Measurements from ENCODE around the gene CADPS. TPM values are rescaled to one million over a fixed set of nuclear protein-coding genes. Genes with fewer than 3 reads are reported as not detected.

The CADPS gene
- polyA plus RNA-seq, 1 donor (not counting 4 experiments of a cell fraction or from before 2014, with no cell fraction given), result not detected

- no peak overlapping the region for H2AFZ ChIP-seq (ENCODE audit: control insufficient read depth, low read length)
- no peaks in the 10 kb centered on the region for H3K9me1 ChIP-seq (ENCODE audit: control insufficient read depth, extremely low read depth, insufficient read depth, low read length)
- H3K27ac ChIP-seq (ENCODE audit: control insufficient read depth, insufficient read depth, low read length), result no peak overlapping the region
- H3K79me2 ChIP-seq (ENCODE audit: control insufficient read depth, insufficient read depth, low read length), result no peaks in the 10 kb centered on the region
- H4K20me1 ChIP-seq (ENCODE audit: control insufficient read depth, extremely low read depth, insufficient read depth, low read length), result no peaks in the 10 kb centered on the region
- H3K4me2 ChIP-seq (ENCODE audit: control insufficient read depth, extremely low read depth, insufficient read depth, low read depth, low read length), result no peak overlapping the region
- no peaks in the 10 kb centered on the region for H3K9me3 ChIP-seq (ENCODE audit: control insufficient read depth, low read depth, low read length)
- no peaks in the 10 kb centered on the region for H3K4me1 ChIP-seq (ENCODE audit: control insufficient read depth, extremely low read depth, insufficient read depth, low read length)
- no peaks in the 10 kb centered on the region for H3K36me3 ChIP-seq (ENCODE audit: control insufficient read depth in 2 of 2, extremely low read depth in 1 of 2, insufficient read depth in 2 of 2, low read length in 2 of 2)
- H3K9ac ChIP-seq (ENCODE audit: control insufficient read depth, extremely low read depth, insufficient read depth, low read length), result no peak overlapping the region
- H3K4me3 ChIP-seq (ENCODE audit: control insufficient read depth in 2 of 3, extremely low read depth in 1 of 3, insufficient read depth in 2 of 3, low read depth in 1 of 3, low read length in 3 of 3), result no peak overlapping the region
- no peaks in the 10 kb centered on the region for H3K27me3 ChIP-seq (ENCODE audit: control insufficient read depth, extremely low read depth, insufficient read depth, low read length)
- FAIRE-seq (no peak), DNase-seq (ENCODE audit: low read depth, low spot score) (no peak)
- dilution Hi-C loops (cut with MboI; ENCODE audit: extremely low pct_ligation_motif_present, low sequenced_read_pairs), result no loop called here
- TF ChIP-seq CTCF (optimal IDR thresholded peaks at IDR 0.05 in 1 of 3, IDR thresholded peaks at IDR 0.05 in 1 of 3, conservative IDR thresholded peaks at IDR 0.05 in 1 of 3; ENCODE audit: extremely low read depth in 1 of 3, insufficient read depth in 2 of 3, low read length in 3 of 3) (no peak), EZH2 (IDR thresholded peaks at IDR 0.05; ENCODE audit: low read length) (no peak)
Measured at GRCh38 chr3:62392626-62393292, 482.5 kb downstream of the CADPS start.

- H3K9me1 ChIP-seq (ENCODE audit: control insufficient read depth, extremely low read depth, insufficient read depth, low read length), result no peaks in the 10 kb centered on the region
- H4K20me1 ChIP-seq (ENCODE audit: control insufficient read depth, extremely low read depth, insufficient read depth, low read length), result no peaks in the 10 kb centered on the region
- no peaks in the 10 kb centered on the region for H3K9me3 ChIP-seq (ENCODE audit: control insufficient read depth, low read depth, low read length)
- H3K9ac ChIP-seq (ENCODE audit: control insufficient read depth, extremely low read depth, insufficient read depth, low read length), result no peak overlapping the region
- FAIRE-seq (no peak), DNase-seq (ENCODE audit: low read depth, low spot score) (no peak)
- TF ChIP-seq EZH2 (IDR thresholded peaks at IDR 0.05; ENCODE audit: low read length) (no peak), CTCF (optimal IDR thresholded peaks at IDR 0.05 in 1 of 3, IDR thresholded peaks at IDR 0.05 in 1 of 3, conservative IDR thresholded peaks at IDR 0.05 in 1 of 3; ENCODE audit: extremely low read depth in 1 of 3, insufficient read depth in 2 of 3, low read length in 3 of 3) (no peak)
- H3K27ac ChIP-seq (ENCODE audit: control insufficient read depth, insufficient read depth, low read length), result no peak overlapping the region
- no peaks in the 10 kb centered on the region for H3K79me2 ChIP-seq (ENCODE audit: control insufficient read depth, insufficient read depth, low read length)
- no peaks in the 10 kb centered on the region for H3K4me1 ChIP-seq (ENCODE audit: control insufficient read depth, extremely low read depth, insufficient read depth, low read length)
- H3K4me3 ChIP-seq (ENCODE audit: control insufficient read depth in 2 of 3, extremely low read depth in 1 of 3, insufficient read depth in 2 of 3, low read depth in 1 of 3, low read length in 3 of 3), result no peak overlapping the region
- no peaks in the 10 kb centered on the region for H3K27me3 ChIP-seq (ENCODE audit: control insufficient read depth, extremely low read depth, insufficient read depth, low read length)
- no peaks in the 10 kb centered on the region for H3K36me3 ChIP-seq (ENCODE audit: control insufficient read depth in 2 of 2, extremely low read depth in 1 of 2, insufficient read depth in 2 of 2, low read length in 2 of 2)
- no peak overlapping the region for H2AFZ ChIP-seq (ENCODE audit: control insufficient read depth, low read length)
- no peak overlapping the region for H3K4me2 ChIP-seq (ENCODE audit: control insufficient read depth, extremely low read depth, insufficient read depth, low read depth, low read length)
- dilution Hi-C loops (cut with MboI; ENCODE audit: extremely low pct_ligation_motif_present, low sequenced_read_pairs), result no loop called here
Measured at GRCh38 chr3:62387251-62387650, 488.0 kb downstream of the CADPS start.
